Spleen (tissue), 11 donors: ENCODE data around the gene CHD6. TPM values are rescaled to one million over a fixed set of nuclear protein-coding genes. Genes with fewer than 3 reads are reported as not detected.

Experiments
- DNase-seq: peaks from one replicate; pipeline ENCODE4 v3.0.0-alpha.2; 2020
- H3K27ac ChIP-seq, 8 donors: fragments of 200-600 bp; sonication (generic) in 7 of 8; 1 replicate in 4 of 8; 2 replicates in 4 of 8; pipeline versions ENCODE4 v1.5.0 to v1.8.0; 2016 to 2021; ENCODE audit warnings: inconsistent platforms in 4 of 8, mild to moderate bottlenecking in 4 of 8, moderate library complexity in 1 of 8
- H3K27me3 ChIP-seq, 7 donors: fragments of 200-600 bp; sonication (generic) in 6 of 7; replicated peaks in 1 of 7; 1 replicate in 4 of 7; 2 replicates in 3 of 7; pipeline versions ENCODE4 v1.5.0 to v1.8.0; 2016 to 2021; ENCODE audit warnings: inconsistent platforms in 3 of 7, mild to moderate bottlenecking in 1 of 7
- H3K36me3 ChIP-seq, 6 donors: fragments of 200-600 bp; sonication (generic) in 5 of 6; 1 replicate in 4 of 6; 2 replicates in 2 of 6; pipeline versions ENCODE4 v1.5.0 to v1.8.0; 2016 to 2021; ENCODE audit warnings: inconsistent platforms in 2 of 6
- H3K4me1 ChIP-seq, 6 donors: fragments of 200-600 bp; sonication (generic) in 5 of 6; 1 replicate in 3 of 6; 2 replicates in 3 of 6; pipeline versions ENCODE4 v1.5.0 to v1.8.0; 2016 to 2021; ENCODE audit warnings: inconsistent platforms in 3 of 6
- H3K4me3 ChIP-seq, 8 donors: fragments of 200-600 bp; sonication (generic) in 7 of 8; 1 replicate in 4 of 8; 2 replicates in 4 of 8; pipeline versions ENCODE4 v1.5.0 to v1.8.0; 2016 to 2021; ENCODE audit warnings: inconsistent platforms in 4 of 8, mild to moderate bottlenecking in 4 of 8, moderate library complexity in 2 of 8
- H3K9me3 ChIP-seq, 8 donors: fragments of 200-600 bp; sonication (generic) in 7 of 8; 1 replicate in 4 of 8; 2 replicates in 4 of 8; pipeline versions ENCODE4 v1.5.0 to v1.8.0; 2016 to 2021; ENCODE audit warnings: inconsistent platforms in 4 of 8
- CTCF ChIP-seq, 11 experiments: fragments of 200-600 bp in 7 of 11; fragments of 450-650 bp in 4 of 11; sonication (generic) in 4 of 11; IDR thresholded peaks in 8 of 11; conservative IDR thresholded peaks in 3 of 11; 1 replicate in 7 of 11; 2 replicates in 4 of 11; pipeline versions ENCODE4 v1.4.0 to v1.8.0; 2016 to 2021; ENCODE audit warnings: antibody characterized with exemption in 11 of 11, inconsistent platforms in 4 of 11, mild to moderate bottlenecking in 1 of 11
- POLR2A ChIP-seq, 3 donors: fragments of 450-650 bp; IDR thresholded peaks; one replicate each; pipeline ENCODE4 v1.5.1; 2017; ENCODE audit warnings: antibody characterized with exemption in 3 of 3, mild to moderate bottlenecking in 1 of 3
- POLR2AphosphoS5 ChIP-seq, 3 donors: sonication (generic); formaldehyde crosslinking; IDR thresholded peaks; one replicate each; pipeline ENCODE4 v1.5.1; 2017; ENCODE audit warnings: antibody characterized with exemption in 3 of 3
- WGBS, 5 donors: extraction: QIAGEN DNeasy Blood & Tissue Kit in 3 of 5; methylation state at CpG; one replicate each; pipeline versions ENCODE4 v1.1.5 to v1.1.7; 2013 to 2018; 5-methylcytosine and 5-hydroxymethylcytosine counted together
- intact Hi-C: fragments of 100-400 bp; cut with DNase I; formaldehyde crosslinking; loops from one replicate; pipeline ENCODE4 v1.15.0; 2023; ENCODE audit warnings: low total_unique reads
- polyA plus RNA-seq, 3 donors: library from polyadenylated mRNA; stranded (reverse); fragments of 200-250 nt; gene quantifications; one replicate each; pipeline ENCODE4 v1.2.1, GENCODE V29; 2013
- total RNA-seq, 7 donors: library from RNA; depleted of rRNA in 3 of 7; stranded (reverse); fragments of >200 nt in 3 of 7; fragmentation: NEBNext Ultra II Directional in 4 of 7; extraction: Animal tissue kit (Norgen Biotek cat#: 25700) in 4 of 7; gene quantifications; one replicate each; pipeline versions ENCODE4 v1.1.0 to v1.2.1, GENCODE V29; 2016 to 2021
- donor health status: healthy with polysubstance abuse.
- donor health status: DM: no; HTN: no; CAD: no; lungs with moderate emphysema.
- donor health status: DM: no; HTN: no; CAD: no.
- donor health status: Bipolar disorder and iron deficiency.
- donor health status: healthy.
- donor health status: DM: no; HTN: no; CAD: no.
- donor health status: DM: yes; HTN: yes; CAD: no.

CHD6 gene
- total and polyA plus RNA-seq, 10 donors = 4.2 to 68.3 (median 47.8) TPM

- 73 to 82% (median 76%) methylated on average over 9 of the region's 9 CpGs for WGBS, 5 donors
- no peak for DNase-seq
- intact Hi-C loops = no loop called here
Observed at GRCh38 chr20:41375846-41376245, 242.3 kb downstream of the CHD6 start.

DNA sequence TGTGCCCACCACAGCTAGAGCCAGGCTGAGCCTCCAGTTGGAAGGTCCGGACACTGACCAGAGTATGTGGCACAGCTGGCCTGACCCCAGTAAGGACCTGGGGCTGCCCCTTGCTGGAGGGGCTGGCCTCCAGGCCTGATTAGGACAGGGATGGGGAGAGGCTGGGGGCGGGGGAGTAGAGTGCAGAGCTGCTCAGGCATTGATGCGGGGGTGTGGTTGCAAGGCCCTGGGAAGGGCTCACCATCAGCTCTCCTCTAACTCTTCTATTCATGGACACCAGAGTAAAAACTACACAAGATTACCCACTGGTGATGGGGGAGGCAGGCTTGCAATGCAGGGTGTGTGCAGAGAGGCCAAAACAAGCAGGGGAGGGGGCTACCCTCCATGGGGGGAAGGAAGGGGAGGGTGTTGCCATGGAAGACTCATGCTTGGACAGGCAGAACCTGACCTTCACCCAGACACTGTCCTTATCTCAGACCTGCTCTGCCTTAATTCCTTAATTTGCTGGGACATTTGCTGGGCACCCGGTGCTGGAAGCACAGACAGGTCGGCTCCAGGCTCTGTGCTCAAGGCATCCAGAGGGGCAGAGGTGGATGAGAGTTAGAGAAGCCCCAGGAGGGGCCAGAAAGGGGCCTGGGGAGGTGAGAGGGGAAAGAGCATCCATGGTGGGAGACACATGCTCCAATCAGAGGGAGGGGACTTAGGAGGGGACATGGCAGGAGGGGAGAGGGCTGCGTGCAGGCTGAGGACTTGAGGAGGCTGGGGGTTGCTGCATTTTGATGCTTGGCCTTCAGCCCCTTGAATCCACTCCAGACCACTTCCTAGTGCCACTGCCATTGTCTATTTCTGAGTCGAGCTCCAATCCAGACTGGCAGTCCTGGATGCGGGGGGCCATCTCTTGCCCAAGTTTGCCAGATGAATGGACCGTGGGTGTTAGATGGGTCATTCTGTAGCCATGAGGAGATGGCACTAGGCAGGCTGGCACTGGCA lies 244.0 kb downstream of the CHD6 start:
- TF ChIP-seq POLR2A (IDR thresholded peaks at IDR 0.05) (no peak), POLR2AphosphoS5 (IDR thresholded peaks at IDR 0.05) (no peak), CTCF (IDR thresholded peaks at IDR 0.05 in 8 of 11, conservative IDR thresholded peaks at IDR 0.05 in 3 of 11) (no peak)

More at GRCh38 chr20:41375846-41376245, 242.3 kb downstream of the CHD6 start:
- Histone ChIP-seq H3K36me3 (no peaks in the 10 kb centered on the region), H3K9me3 (peaks cover 0 to 19% (median 14%) of the 10 kb centered on the region in 8 donors), H3K27ac (no peak overlapping the region), H3K27me3 (peaks cover 0 to 69% (median 0%) of the 10 kb centered on the region in 7 donors), H3K4me3 (no peak overlapping the region), H3K4me1 (peaks cover 0 to 2% (median 0%) of the 10 kb centered on the region in 6 donors)
- no peak for TF ChIP-seq CTCF (IDR thresholded peaks at IDR 0.05 in 8 of 11, conservative IDR thresholded peaks at IDR 0.05 in 3 of 11)
- no peak for TF ChIP-seq POLR2AphosphoS5 (IDR thresholded peaks at IDR 0.05)
- TF ChIP-seq POLR2A (IDR thresholded peaks at IDR 0.05) = no peak

GRCh38 chr20:41373251-41373783 lies 244.9 kb downstream of the CHD6 start:
- H3K9me3 ChIP-seq = peaks cover 0 to 21% (median 19%) of the 10 kb centered on the region in 8 donors
- peaks cover 0 to 76% (median 10%) of the 10 kb centered on the region in 7 donors for H3K27me3 ChIP-seq
- H3K27ac ChIP-seq = no peak overlapping the region
- 74 to 84% (median 81%) methylated on average over 11 of the region's 11 CpGs for WGBS, 5 donors
- DNase-seq = no peak
- no peak overlapping the region for H3K4me3 ChIP-seq
- intact Hi-C loops = no loop called here
- TF ChIP-seq CTCF (IDR thresholded peaks at IDR 0.05 in 8 of 11, conservative IDR thresholded peaks at IDR 0.05 in 3 of 11) (no peak), POLR2AphosphoS5 (IDR thresholded peaks at IDR 0.05) (no peak), POLR2A (IDR thresholded peaks at IDR 0.05) (no peak)
- H3K36me3 ChIP-seq = no peaks in the 10 kb centered on the region
- H3K4me1 ChIP-seq = no peaks in the 10 kb centered on the region

More for the DNA sequence above, 244.0 kb downstream of the CHD6 start:
- Histone ChIP-seq H3K27me3 (peaks cover 0 to 73% (median 4%) of the 10 kb centered on the region in 7 donors), H3K4me1 (no peaks in the 10 kb centered on the region), H3K36me3 (no peaks in the 10 kb centered on the region), H3K4me3 (no peak overlapping the region), H3K27ac (no peak overlapping the region), H3K9me3 (peaks cover 0 to 21% (median 19%) of the 10 kb centered on the region in 8 donors)
- 63 to 87% (median 76%) methylated on average over 9 of the region's 9 CpGs for WGBS, 5 donors
- intact Hi-C loops = no loop called here
- no peak for DNase-seq

DNA sequence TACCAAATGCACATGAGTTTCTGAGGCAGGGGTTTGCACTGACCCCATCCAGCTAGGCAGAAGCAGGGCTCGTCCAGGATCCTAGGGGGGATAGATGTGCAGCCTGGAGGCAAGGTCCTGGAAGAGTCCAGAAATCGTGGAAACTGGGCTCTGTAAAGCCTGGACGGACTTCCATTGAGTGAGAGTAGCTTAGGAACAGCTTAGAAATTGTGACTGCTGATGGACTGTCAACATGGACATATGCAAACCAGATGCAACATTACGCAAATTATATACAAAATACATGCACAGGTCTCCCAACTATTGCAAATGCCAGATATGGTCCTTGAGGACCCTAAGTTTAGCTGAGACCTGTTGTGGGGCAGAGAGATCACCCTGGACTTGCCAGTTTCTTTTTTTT lies 246.8 kb downstream of the CHD6 start:
- 75 to 87% (median 82%) methylated on average over 4 of the region's 4 CpGs for WGBS, 5 donors

More for the DNA sequence above, 246.8 kb downstream of the CHD6 start:
- Histone ChIP-seq H3K27ac (no peak overlapping the region), H3K36me3 (no peaks in the 10 kb centered on the region), H3K4me3 (no peak overlapping the region), H3K4me1 (peaks cover 0 to 8% (median 5%) of the 10 kb centered on the region in 6 donors), H3K27me3 (peaks cover 0 to 76% (median 24%) of the 10 kb centered on the region in 7 donors), H3K9me3 (peaks cover 0 to 21% (median 19%) of the 10 kb centered on the region in 8 donors)
- DNase-seq = no peak
- TF ChIP-seq POLR2AphosphoS5 (IDR thresholded peaks at IDR 0.05) = no peak
- no peak for TF ChIP-seq CTCF (IDR thresholded peaks at IDR 0.05 in 8 of 11, conservative IDR thresholded peaks at IDR 0.05 in 3 of 11)
- TF ChIP-seq POLR2A (IDR thresholded peaks at IDR 0.05) = no peak
- intact Hi-C loops = no loop called here
